Fibroblast of the conjunctiva (primary cell): ENCODE results near the gene BROX.

Source experiments
- DNase-seq: peaks from one replicate; pipeline ENCODE4 v3.0.0-alpha.2; 2010; ENCODE audit warnings: low read depth

The BROX gene

DNA sequence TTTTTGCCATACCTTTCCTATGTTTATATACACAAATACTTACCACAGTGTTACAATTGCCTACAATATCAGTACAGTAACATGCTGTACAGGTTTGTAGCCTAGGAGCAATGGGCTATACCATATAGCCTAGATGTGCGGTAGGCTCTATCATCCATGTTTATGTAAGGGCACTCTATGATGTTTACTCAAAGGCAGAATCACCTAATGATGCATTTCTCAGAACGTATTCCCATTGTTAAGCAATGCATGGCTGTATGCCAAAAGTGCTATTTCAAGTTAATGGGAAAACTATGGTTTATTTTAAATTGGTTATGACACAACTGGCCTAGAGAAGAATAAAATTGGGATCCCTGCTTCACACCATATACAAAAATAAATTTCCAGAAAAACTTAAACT is 65.6 kb downstream of the BROX start:
- no peak for DNase-seq

GRCh38 chr1:222781251-222781650 is 68.9 kb downstream of the BROX start:
- DNase-seq = no peak

GRCh38 chr1:222783051-222783450 is 70.7 kb downstream of the BROX start:
- DNase-seq = no peak

DNA sequence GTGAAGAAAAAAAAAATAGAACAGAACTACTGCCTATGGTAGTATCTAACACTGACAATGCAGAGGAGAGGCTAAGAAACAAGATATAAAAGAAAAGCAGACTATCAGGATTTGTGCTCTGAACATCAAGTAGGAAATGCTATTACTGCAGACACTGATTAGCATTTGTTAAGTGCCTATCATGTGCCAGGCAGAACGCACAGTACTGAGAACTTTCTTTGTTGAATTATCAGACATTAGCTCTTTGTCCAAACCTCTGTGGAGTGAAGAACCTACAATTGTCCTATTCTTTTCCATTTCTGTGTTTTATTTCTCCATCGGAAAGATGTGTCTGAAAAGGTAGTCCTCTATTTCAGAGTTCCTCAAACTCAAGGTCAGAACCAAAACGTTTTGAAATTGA is 72.0 kb downstream of the BROX start:
- no peak for DNase-seq
